Fibroblast of skin of abdomen (primary cell): ENCODE data around the gene OPRL1.
"Not testable (repeated sequence)": the region's sequence is repeated elsewhere in the genome, so short reads cannot be mapped to it uniquely, and the experiment has no call there.

ENCODE experiments used
- DNase-seq: peaks from one replicate; pipeline ENCODE4 v3.0.0-alpha.2; 2013

Gene OPRL1

DNA sequence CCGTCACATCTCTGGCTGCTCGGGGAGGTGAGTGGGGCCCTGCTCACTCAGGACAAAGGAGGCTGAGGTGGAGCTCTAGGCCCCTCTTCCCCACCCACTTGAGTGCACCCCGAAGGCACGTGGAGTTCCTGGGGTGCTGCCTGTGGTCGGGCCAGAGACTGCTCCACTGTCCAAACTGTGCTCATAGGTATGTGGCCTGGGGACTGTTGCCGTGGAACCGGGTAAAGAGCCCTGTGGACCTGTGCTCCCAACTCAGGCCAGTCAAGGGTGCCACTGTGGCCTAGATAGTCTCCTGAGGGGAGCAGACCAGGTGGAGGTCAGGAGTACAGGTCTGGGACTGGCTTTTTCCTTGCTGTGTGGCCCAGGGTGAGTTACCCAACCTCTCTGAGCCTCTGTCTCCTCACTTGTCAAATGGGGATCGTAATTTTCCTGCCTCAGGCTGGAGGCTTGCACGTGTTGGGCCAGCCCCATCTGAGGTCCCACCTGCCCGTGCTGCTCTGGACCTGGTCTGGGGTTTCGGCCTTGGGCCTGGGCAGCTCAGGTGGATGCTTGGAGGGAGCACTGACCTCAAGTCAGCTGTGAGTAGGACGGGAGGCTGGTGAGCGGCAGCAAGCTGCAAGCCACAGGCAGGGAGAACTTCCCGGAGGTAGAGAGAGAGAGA lies 39.9 kb downstream of the OPRL1 start:
- no peak for DNase-seq

DNA sequence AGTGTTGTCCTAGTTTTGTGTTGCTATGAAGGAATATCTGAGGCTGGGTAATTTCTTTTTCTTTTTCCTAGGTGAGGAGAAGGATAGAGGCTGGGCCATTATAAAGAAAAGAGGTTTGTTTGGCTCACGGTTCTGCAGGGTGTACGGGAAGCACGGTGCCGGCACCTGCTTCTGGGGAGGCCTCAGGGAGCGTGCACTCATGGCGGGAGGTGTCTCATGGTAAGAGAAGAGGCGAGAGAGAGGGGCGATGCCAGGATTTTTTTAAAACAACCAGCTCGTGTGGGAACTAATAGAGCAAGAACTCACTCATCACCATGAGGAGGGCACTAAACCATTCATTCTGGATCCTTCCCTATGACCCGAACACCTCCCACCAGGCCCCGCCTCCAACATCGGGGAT lies 41.7 kb downstream of the OPRL1 start:
- no peak for DNase-seq

DNA sequence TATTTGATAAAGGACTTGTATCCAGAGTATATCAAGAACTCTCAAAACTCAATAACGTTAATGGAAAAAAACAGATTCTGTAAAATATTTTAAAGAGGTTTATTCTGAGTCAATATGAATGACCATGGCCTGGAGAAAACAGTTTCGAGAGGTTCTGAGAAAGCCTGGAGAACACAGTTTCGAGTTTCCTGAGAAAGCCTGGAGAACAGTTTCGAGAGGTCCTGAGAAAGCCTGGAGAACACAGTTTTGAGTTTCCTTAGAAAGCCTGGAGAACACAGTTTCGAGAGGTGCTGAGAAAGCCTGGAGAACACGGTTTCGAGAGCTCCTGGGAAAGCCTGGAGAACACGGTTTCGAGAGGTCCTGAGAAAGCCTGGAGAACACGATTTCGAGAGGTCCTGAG lies 43.0 kb downstream of the OPRL1 start:
- DNase-seq = not testable (repeated sequence)

- not testable (repeated sequence) for DNase-seq
These were observed 43.6 kb downstream of the OPRL1 start for GRCh38 chr20:64123517-64123916.

GRCh38 chr20:64129146-64129782 lies 49.4 kb downstream of the OPRL1 start:
- DNase-seq = no peak

- no peak for DNase-seq
These were observed 50.4 kb downstream of the OPRL1 start for GRCh38 chr20:64130271-64130670.

DNA sequence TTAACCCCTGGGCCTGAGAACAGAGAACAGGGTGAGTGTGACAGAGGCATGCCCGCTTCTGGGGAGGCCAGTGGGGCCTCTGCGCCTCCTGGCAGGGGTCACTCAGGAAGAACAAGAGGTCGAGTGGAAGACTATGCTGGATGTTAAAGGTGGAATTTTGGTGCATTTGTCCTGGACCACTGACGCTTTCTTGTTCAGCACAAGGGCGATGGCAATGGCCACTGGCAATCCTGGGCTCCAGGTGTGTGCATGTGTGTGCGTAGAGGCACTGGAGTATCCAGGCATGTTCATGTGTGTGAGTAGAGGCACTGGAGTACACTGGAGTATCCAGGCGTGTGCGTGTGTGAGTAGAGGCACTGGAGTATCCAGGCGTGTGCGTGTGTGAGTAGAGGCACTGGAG lies 51.0 kb downstream of the OPRL1 start:
- DNase-seq = no peak

DNA sequence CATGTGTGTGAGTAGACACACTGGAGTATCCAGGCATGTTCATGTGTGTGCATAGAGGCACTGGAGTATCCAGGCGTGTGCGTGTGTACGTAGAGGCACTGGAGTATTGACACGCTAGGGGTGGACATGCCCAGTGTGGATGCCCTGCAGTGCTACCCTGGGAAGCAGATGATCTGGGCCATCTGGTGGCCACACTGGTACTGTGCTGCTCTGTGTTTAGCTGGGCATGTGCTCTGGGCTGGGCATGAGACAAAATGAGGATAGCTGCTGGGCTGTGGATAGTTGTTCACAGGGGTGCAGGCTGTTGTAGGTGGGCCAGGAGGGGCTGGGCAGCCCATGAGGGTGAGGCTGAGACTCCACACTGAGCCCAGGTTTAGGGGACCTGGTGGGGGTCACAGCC lies 51.5 kb downstream of the OPRL1 start:
- DNase-seq = no peak

DNA sequence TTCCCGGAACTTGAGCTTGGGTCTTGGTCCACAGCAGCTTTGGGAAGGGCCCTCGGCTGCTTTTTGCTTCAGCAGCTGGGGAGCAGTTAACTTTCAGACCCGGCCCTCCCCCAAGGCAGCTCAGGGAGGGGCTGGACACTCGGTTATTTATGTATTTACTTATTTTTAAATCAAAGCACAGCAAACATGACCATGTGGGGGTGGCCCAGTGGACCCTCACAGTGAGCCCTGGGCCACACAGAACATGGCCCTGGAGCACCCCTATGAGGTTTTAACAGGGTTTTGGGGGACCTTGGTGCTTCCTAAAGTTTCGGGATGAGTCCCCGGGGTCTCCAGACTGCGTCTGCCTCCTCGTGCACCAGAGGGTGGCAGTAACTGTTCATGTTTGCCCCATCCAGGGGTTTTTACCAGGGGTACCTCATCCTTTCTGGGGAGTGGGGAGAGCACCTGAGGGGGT lies 54.1 kb downstream of the OPRL1 start:
- no peak for DNase-seq

GRCh38 chr20:64134744-64135143 lies 54.9 kb downstream of the OPRL1 start:
- not testable (repeated sequence) for DNase-seq

- no peak for DNase-seq
These were observed 56.3 kb downstream of the OPRL1 start for GRCh38 chr20:64136004-64136710.

DNA sequence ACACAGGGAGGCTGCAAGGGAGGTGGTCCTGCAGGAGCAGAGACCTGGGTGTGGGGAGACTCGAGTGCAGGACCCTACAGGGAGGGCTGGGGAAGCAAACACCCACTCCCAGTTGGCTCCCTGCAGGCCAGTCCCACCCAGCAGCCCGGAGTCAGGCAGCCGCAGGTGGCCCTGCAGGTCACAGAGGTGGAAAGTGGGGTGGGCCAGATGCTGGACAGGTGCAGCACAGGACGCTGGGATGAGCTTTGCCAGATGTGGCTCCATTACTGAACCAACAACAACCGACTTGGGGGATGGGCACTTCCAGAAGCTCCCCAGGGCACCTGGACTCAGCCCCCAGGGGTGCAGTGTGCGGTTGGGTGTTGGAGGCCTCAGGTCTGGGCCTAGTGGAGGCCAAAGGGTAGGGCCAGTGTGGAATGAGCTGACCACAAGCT lies 57.7 kb downstream of the OPRL1 start:
- no peak for DNase-seq

- DNase-seq = no peak
These were observed 58.5 kb downstream of the OPRL1 start for GRCh38 chr20:64138276-64138815.

DNA sequence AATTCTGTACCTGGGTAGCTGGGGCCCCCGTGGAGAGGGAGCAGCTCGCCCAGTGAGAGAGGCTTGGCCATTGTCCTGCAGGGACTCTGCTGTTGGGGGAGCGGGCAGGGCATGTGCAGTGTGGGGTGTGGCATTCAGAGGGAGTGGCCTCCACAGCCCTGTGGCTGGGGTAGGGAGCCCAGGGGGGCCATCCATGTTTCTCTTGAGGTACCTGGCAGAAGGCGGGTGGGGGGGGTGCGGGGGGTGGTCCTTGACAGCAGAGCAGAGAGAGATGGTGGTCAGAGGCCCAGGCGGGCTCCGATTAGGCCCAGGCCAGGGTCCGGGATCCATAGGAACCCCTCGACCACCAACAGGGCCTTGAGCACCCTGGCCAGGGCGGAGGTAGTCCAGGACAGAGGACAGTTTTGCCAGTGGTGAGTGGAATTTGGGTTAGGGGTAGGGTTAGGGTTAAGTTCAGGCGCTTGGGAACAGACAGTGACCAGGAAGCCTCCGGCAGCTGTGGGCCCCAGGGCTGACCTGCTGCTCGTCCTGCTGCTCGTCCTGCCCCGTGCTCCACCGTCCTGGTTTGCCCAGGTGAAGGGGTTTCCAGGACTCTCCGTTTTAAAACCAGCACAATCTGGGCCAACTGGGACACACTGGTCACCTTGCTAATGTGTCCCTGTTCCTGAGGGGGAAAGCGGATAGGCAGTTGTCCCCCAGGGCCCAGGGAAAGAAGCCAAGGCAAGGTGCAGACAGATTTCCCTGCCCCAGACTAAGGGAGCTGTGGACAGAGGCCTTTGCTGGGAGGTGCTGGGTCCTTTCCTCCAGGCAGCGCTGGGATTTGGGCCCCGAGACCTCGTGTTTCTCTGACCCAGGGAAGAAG lies 59.5 kb downstream of the OPRL1 start:
- no peak for DNase-seq

GRCh38 chr20:64140061-64140931 lies 60.4 kb downstream of the OPRL1 start:
- DNase-seq = no peak

DNA sequence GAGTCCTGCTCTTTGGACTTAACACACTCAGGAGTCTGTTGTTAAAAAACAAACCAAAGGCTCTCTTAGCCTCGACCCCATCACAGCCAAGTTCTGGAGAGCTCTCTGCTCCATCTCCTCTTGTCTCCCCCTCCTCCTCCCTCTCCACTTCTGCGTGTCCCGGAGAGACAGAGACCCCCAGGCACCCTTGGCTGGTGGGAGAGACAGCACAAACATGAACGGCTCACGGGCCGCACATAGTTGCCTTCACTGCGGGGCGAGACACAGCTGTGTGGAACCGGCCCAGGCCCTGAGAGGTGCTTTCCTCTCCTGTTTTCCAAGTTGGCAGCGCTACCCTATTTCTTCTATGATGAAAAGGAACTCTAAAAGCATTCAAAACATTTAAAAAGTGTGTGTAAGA lies 61.1 kb downstream of the OPRL1 start:
- no peak for DNase-seq

- DNase-seq = no peak
These were observed 62.7 kb downstream of the OPRL1 start for GRCh38 chr20:64142590-64142989.

DNA sequence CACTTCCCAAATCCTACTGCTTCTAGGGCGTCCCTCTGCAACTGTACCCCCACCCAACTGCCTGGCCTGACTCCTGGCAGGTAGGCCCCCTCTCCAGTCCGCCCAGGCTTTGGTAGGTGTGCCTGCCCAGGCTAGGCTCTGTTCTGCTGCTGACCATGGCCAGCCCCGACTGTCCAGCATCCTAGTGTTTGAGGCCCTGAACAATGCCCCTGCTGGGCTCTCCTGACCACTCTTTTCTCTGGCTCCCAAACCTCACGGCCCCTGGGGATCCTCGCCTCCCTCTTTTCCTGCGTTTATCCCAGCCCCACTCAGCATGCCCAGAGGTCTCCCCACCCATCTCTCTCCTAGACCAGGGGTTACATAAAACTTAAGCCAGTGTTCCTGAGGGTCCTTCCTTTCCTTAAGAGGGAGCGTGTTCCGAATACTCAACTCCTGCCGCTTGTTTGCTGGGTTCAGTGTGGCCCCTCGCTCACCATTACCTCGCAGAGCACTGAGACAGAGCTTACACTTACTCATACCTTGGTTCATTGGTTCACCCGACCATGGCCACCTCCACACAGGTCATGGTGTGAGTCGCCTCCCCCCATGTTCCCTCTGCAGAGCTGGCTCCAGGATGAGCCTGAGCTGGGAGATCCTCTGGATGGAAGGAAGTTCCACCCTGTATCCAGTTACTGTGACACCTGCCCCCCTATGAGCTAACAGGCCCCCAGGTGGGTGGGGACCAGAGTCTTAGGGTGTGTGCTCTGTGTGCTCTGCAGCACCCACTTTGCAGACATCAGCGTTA lies 63.3 kb downstream of the OPRL1 start:
- DNase-seq = no peak

GRCh38 chr20:64144144-64144912 lies 64.4 kb downstream of the OPRL1 start:
- no peak for DNase-seq
